Measurements from ENCODE around the gene MYO9B. TPM values are rescaled to one million over a fixed set of nuclear protein-coding genes. Genes with fewer than 3 reads are reported as not detected.

MYO9B gene
- total and polyA plus RNA-seq, 2 experiments from 2014 or later, result 29.9 to 32.4 TPM

DNA sequence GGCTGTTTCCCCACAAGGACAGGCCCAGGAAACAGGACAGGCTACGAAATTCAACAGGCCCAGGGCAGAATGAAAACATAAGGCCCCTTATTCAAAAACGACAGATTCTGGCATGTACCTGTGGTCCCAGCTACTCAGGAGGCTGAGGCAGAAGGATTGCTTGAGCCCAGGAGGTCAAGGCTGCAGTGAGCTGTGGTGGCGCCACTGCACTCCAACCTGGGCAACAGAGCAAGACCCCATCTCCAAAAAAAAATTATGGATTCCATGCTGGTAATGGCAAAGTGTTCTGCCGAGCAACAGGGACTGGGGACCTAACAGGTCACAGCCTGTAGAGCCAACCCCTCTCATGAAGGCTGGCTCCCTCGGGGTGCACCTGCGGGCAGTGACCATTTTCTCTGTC is 87.0 kb downstream of the MYO9B start:
- no peaks in the 10 kb centered on the region for H3K4me1 ChIP-seq (ENCODE audit: insufficient read depth)
- no peaks in the 10 kb centered on the region for H4K20me1 ChIP-seq (ENCODE audit: insufficient read depth, poor library complexity, severe bottlenecking)
- TF ChIP-seq EZH2phosphoT487 (IDR thresholded peaks at IDR 0.05; ENCODE audit: low read depth, severe bottlenecking, unreplicated experiment) (no peak), CTCF (IDR thresholded peaks at IDR 0.05; ENCODE audit: poor library complexity) (no peak), EZH2 (IDR thresholded peaks at IDR 0.05; ENCODE audit: borderline replicate concordance) (no peak)
- no peaks in the 10 kb centered on the region for H3K9me2 ChIP-seq (replicated peaks; ENCODE audit: insufficient read depth)
- no peak for DNase-seq (ENCODE audit: low spot score)
- H3K4me2 ChIP-seq, result no peak overlapping the region
- H3K27ac ChIP-seq, result no peak overlapping the region
- no peak overlapping the region for H2AFZ ChIP-seq
- no peaks in the 10 kb centered on the region for H3K36me3 ChIP-seq (replicated peaks; ENCODE audit: insufficient read depth, low read depth)
- no peaks in the 10 kb centered on the region for H3K79me2 ChIP-seq
- H3K9me3 ChIP-seq (ENCODE audit: low read depth), result no peaks in the 10 kb centered on the region
- no peak overlapping the region for H3K4me3 ChIP-seq
- 92% methylated on average over 6 of the region's 6 CpGs for WGBS (ENCODE audit: low lambda C conversion rate, missing lambda C conversion rate)
- H3K27me3 ChIP-seq, result no peaks in the 10 kb centered on the region

DNA sequence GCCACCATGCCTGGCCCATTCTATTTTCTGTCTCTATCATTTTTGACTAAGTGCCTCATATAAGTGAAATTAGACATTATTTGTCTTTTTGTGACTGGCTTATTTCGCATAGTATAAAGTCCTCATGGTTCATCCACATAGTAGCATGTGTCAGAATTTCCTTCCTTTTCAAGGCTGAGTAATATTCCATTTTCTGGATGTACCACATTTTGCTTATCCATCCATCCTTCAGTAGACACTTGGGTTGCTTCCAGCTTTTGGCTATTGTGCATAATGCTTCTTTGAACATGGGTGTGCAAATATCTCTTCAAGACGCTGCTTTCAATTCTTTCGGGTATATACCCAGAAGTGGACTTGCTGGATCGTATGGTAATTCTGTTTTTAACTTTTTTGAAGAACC is 88.1 kb downstream of the MYO9B start:
- no peak overlapping the region for H2AFZ ChIP-seq
- no peak for TF ChIP-seq CTCF (IDR thresholded peaks at IDR 0.05; ENCODE audit: poor library complexity)
- no peak for TF ChIP-seq EZH2 (IDR thresholded peaks at IDR 0.05; ENCODE audit: borderline replicate concordance)
- TF ChIP-seq EZH2phosphoT487 (IDR thresholded peaks at IDR 0.05; ENCODE audit: low read depth, severe bottlenecking, unreplicated experiment), result no peak
- 95% methylated on average over 4 of the region's 4 CpGs for WGBS (ENCODE audit: low lambda C conversion rate, missing lambda C conversion rate)
- no peak overlapping the region for H3K4me3 ChIP-seq
- DNase-seq (ENCODE audit: low spot score), result no peak
- H3K9me3 ChIP-seq (ENCODE audit: low read depth), result no peaks in the 10 kb centered on the region
- no peak overlapping the region for H3K4me2 ChIP-seq
- H3K27ac ChIP-seq, result no peak overlapping the region
- no peaks in the 10 kb centered on the region for H3K4me1 ChIP-seq (ENCODE audit: insufficient read depth)
- H4K20me1 ChIP-seq (ENCODE audit: insufficient read depth, poor library complexity, severe bottlenecking), result no peaks in the 10 kb centered on the region
- H3K27me3 ChIP-seq, result no peaks in the 10 kb centered on the region
- H3K79me2 ChIP-seq, result no peaks in the 10 kb centered on the region
- no peaks in the 10 kb centered on the region for H3K36me3 ChIP-seq (replicated peaks; ENCODE audit: insufficient read depth, low read depth)
- H3K9me2 ChIP-seq (replicated peaks; ENCODE audit: insufficient read depth), result no peaks in the 10 kb centered on the region

- no peaks in the 10 kb centered on the region for H4K20me1 ChIP-seq (ENCODE audit: insufficient read depth, poor library complexity, severe bottlenecking)
- H2AFZ ChIP-seq, result no peak overlapping the region
- WGBS (ENCODE audit: low lambda C conversion rate, missing lambda C conversion rate), result 86% methylated on average over 7 of the region's 7 CpGs
- no peaks in the 10 kb centered on the region for H3K9me3 ChIP-seq (ENCODE audit: low read depth)
- H3K4me3 ChIP-seq, result no peak overlapping the region
- no peaks in the 10 kb centered on the region for H3K79me2 ChIP-seq
- no peaks in the 10 kb centered on the region for H3K4me1 ChIP-seq (ENCODE audit: insufficient read depth)
- H3K36me3 ChIP-seq (replicated peaks; ENCODE audit: insufficient read depth, low read depth), result no peaks in the 10 kb centered on the region
- no peak for DNase-seq (ENCODE audit: low spot score)
- TF ChIP-seq EZH2 (IDR thresholded peaks at IDR 0.05; ENCODE audit: borderline replicate concordance) (no peak), EZH2phosphoT487 (IDR thresholded peaks at IDR 0.05; ENCODE audit: low read depth, severe bottlenecking, unreplicated experiment) (no peak), CTCF (IDR thresholded peaks at IDR 0.05; ENCODE audit: poor library complexity) (no peak)
- H3K27me3 ChIP-seq, result no peaks in the 10 kb centered on the region
- no peak overlapping the region for H3K27ac ChIP-seq
- no peaks in the 10 kb centered on the region for H3K9me2 ChIP-seq (replicated peaks; ENCODE audit: insufficient read depth)
- no peak overlapping the region for H3K4me2 ChIP-seq
Measured at GRCh38 chr19:17164639-17165038, 89.1 kb downstream of the MYO9B start.

DNA sequence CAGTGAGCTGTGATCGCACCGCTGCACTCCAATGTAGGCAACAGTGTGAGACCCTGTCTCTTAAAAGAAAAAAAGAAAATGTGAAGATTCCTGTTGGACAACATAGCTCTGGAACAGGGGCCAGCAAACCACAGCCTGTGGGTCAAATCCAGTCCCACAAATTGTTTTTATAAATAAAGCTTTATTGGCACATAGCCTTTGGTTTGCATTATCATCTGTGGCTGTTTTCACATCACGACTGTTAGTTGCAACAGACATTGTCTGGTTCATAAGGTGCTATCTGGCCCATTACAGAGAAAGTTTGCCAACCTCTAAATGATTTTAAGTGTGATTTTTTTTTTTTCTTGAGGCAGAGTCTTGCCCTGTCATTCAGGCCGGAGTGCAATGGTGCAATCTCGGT is 90.1 kb downstream of the MYO9B start:
- WGBS (ENCODE audit: low lambda C conversion rate, missing lambda C conversion rate), result 98% methylated on average over 5 of the region's 5 CpGs
- Histone ChIP-seq H3K4me3 (no peak overlapping the region), H4K20me1 (ENCODE audit: insufficient read depth, poor library complexity, severe bottlenecking) (no peaks in the 10 kb centered on the region), H3K79me2 (no peaks in the 10 kb centered on the region), H3K4me2 (no peak overlapping the region), H3K9me2 (replicated peaks; ENCODE audit: insufficient read depth) (no peaks in the 10 kb centered on the region), H3K4me1 (ENCODE audit: insufficient read depth) (no peaks in the 10 kb centered on the region), H3K36me3 (replicated peaks; ENCODE audit: insufficient read depth, low read depth) (no peaks in the 10 kb centered on the region), H3K27me3 (no peaks in the 10 kb centered on the region), H2AFZ (no peak overlapping the region), H3K9me3 (ENCODE audit: low read depth) (no peaks in the 10 kb centered on the region), H3K27ac (no peak overlapping the region)
- TF ChIP-seq EZH2phosphoT487 (IDR thresholded peaks at IDR 0.05; ENCODE audit: low read depth, severe bottlenecking, unreplicated experiment) (no peak), EZH2 (IDR thresholded peaks at IDR 0.05; ENCODE audit: borderline replicate concordance) (no peak), CTCF (IDR thresholded peaks at IDR 0.05; ENCODE audit: poor library complexity) (no peak)
- no peak for DNase-seq (ENCODE audit: low spot score)

Data from hepatocyte (in vitro differentiated cells).